Activated naive CD8-positive, alpha-beta T cell (primary cell): Measurements from ENCODE around the gene ACKR3.

Experiments
- H3K27ac Mint-ChIP-seq: one replicate; pipeline ENCODE4 v1.8.0; 2021; ENCODE audit warnings: mixed read lengths
- H3K27me3 Mint-ChIP-seq: one replicate; pipeline ENCODE4 v1.8.0; 2021; ENCODE audit warnings: mixed read lengths
- H3K36me3 Mint-ChIP-seq: one replicate; pipeline ENCODE4 v1.8.0; 2021; ENCODE audit warnings: mixed read lengths
- H3K4me1 Mint-ChIP-seq: one replicate; pipeline ENCODE4 v1.8.0; 2021; ENCODE audit warnings: low read depth, mixed read lengths
- H3K4me3 Mint-ChIP-seq: one replicate; pipeline ENCODE4 v1.8.0; 2021; ENCODE audit warnings: mild to moderate bottlenecking, mixed read lengths
- H3K9me3 Mint-ChIP-seq: one replicate; pipeline ENCODE4 v1.8.0; 2021; ENCODE audit warnings: low read depth, mixed read lengths

The ACKR3 gene

DNA sequence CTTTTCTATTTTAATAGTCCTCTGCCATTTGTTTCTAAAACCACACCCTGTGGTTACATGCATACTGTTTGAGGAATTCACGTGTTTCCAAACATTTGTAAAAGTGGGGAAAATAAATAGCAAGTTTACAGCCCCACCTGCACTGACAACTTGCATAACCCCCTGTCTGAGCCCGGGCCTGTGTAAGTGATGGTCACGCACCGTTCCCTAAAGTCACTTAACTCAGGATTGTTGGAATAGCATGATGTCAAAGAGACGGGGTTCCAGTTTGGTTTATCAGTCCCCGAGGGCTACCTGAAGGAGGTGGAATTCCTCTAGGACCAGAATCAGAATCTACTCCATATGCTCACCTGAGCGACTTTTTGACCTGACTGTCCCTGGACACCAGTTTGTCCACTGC lies 30.5 kb downstream of the ACKR3 start:
- Mint-ChIP-seq H3K27me3 (peaks cover 2% of the 10 kb centered on the region), H3K27ac (no peak overlapping the region), H3K4me3 (no peak overlapping the region), H3K36me3 (no peaks in the 10 kb centered on the region), H3K9me3 (no peaks in the 10 kb centered on the region), H3K4me1 (no peaks in the 10 kb centered on the region)

GRCh38 chr2:236600892-236601291 lies 31.3 kb downstream of the ACKR3 start:
- Mint-ChIP-seq H3K27ac (no peak overlapping the region), H3K36me3 (no peaks in the 10 kb centered on the region), H3K9me3 (no peaks in the 10 kb centered on the region), H3K4me3 (no peak overlapping the region), H3K4me1 (no peaks in the 10 kb centered on the region), H3K27me3 (peaks cover 4% of the 10 kb centered on the region)

DNA sequence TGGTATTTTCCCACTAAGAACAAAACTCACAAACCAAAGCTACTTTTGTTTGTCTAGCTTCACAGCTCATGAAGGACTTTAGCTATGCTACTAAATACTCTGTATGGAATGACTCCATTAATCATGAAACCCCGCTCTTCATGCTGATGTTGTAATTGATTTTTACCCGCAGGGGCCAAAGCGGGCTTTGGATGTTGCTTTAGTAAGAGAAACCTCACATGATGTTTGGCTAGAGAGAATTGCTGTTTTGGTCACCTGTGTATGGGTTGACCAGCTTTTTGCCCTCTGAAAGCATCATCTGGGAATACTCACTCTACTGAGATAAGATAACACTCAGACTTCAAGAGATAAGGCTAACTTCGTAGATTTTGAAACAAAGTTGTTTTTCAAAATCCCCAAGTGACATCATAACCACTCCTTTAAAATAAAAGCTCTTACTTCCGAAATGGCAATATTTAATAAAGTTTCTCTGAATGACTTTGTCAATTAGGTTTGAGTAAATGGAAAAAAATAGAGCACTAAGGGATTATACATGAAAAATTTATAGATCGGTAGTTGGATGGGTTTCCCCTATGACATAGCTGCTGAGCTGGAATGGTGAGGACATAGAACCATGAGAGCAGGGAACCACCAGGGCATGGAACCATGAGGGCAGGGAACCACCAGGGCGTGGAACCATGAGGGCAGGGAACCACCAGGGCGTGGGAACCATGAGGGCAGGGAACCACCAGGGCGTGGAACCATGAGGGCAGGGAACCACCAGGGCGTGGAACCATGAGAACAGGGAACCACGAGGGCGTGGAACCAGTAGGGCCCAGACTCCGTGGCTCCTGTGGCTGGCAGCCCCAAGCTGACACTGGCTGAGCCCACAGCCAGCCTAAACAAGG lies 31.9 kb downstream of the ACKR3 start:
- Mint-ChIP-seq H3K4me3 (no peak overlapping the region), H3K9me3 (no peaks in the 10 kb centered on the region), H3K27me3 (peaks cover 4% of the 10 kb centered on the region), H3K27ac (no peak overlapping the region), H3K4me1 (no peaks in the 10 kb centered on the region), H3K36me3 (no peaks in the 10 kb centered on the region)

- Mint-ChIP-seq H3K36me3 (no peaks in the 10 kb centered on the region), H3K4me3 (no peak overlapping the region), H3K27ac (no peak overlapping the region), H3K27me3 (peaks cover 7% of the 10 kb centered on the region), H3K9me3 (no peaks in the 10 kb centered on the region), H3K4me1 (no peaks in the 10 kb centered on the region)
These were observed 33.1 kb downstream of the ACKR3 start for GRCh38 chr2:236602678-236603077.

DNA sequence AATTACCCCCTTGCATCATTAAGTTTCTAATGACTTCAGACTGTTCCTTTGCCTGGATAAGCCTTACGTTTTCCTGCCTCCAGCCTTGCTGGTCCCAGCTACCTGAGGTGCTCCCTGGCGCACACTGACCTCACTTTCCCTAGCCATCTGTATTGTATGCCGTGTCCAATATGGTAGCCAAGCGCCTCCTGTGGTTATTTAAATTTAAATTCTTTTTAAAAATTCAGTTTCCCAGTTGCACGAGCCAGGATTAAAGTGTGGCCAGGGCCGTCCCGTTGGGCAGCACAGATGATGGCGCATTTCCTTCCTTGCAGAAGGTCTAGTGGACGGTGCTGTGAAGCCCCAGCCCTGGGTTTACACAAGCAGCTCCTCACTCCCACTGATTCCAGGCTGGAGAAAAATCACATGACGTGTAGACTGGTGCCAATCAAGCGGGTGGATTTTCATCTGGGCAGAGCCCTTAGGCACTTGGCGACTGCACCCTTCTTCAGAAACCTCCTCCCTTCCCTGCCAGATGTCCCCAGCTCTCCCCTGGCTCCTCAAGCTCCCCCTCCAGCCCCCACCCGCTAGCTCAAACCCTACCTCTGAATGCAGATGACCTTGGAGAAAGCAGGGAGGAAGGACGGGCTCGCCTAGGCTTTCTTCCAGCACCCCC lies 33.9 kb downstream of the ACKR3 start:
- Mint-ChIP-seq H3K9me3 (no peaks in the 10 kb centered on the region), H3K4me1 (no peaks in the 10 kb centered on the region), H3K36me3 (no peaks in the 10 kb centered on the region), H3K4me3 (no peak overlapping the region), H3K27me3 (peaks cover 7% of the 10 kb centered on the region), H3K27ac (no peak overlapping the region)

DNA sequence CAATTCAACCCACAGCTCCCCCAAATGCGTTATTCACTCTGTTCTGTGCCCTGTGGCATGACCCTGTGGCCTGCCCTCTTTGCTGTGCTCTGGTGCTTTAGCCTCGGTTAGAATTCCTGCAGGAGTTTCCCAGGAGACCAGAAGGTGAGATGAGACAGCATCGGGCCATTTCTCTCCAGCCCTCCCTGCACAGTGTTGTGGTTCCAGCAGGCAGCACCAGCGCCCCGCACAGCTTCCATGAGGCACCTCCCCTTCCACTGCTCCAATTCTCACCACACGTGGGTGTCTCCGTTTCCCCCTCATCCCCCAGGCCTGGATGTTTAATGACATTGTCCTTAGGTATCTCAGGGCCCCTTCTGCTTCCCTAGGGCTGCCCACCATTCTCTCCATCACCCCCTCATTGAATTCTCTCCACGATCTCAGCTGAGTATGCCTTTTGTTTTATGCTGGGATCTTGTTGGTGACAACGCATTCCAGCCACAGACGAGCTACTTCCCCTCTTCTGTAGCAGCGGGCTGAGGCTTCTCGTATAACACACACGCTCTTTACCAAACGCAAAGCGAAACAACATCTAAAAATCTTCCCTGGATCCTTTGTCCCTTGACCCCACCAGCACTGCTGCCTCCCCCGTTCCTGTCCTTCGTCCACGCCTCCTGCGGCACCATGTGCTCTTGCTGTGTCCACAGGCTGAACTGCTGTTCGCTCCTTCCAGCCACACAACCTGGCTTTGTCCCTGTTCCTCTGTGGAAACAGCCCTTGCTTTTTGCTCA lies 35.1 kb downstream of the ACKR3 start:
- Mint-ChIP-seq H3K27ac (no peak overlapping the region), H3K4me3 (no peak overlapping the region), H3K27me3 (peaks cover 7% of the 10 kb centered on the region), H3K4me1 (no peaks in the 10 kb centered on the region), H3K36me3 (no peaks in the 10 kb centered on the region), H3K9me3 (no peaks in the 10 kb centered on the region)

GRCh38 chr2:236605345-236605734 lies 35.7 kb downstream of the ACKR3 start:
- Mint-ChIP-seq H3K4me3 (no peak overlapping the region), H3K36me3 (no peaks in the 10 kb centered on the region), H3K9me3 (no peaks in the 10 kb centered on the region), H3K27ac (no peak overlapping the region), H3K27me3 (peaks cover 7% of the 10 kb centered on the region), H3K4me1 (no peaks in the 10 kb centered on the region)

- Mint-ChIP-seq H3K9me3 (no peaks in the 10 kb centered on the region), H3K27ac (no peak overlapping the region), H3K4me3 (no peak overlapping the region), H3K36me3 (no peaks in the 10 kb centered on the region), H3K4me1 (no peaks in the 10 kb centered on the region), H3K27me3 (peaks cover 7% of the 10 kb centered on the region)
These were observed 36.4 kb downstream of the ACKR3 start for GRCh38 chr2:236606023-236606422.

- Mint-ChIP-seq H3K27ac (no peak overlapping the region), H3K36me3 (no peaks in the 10 kb centered on the region), H3K4me1 (no peaks in the 10 kb centered on the region), H3K4me3 (no peak overlapping the region), H3K9me3 (no peaks in the 10 kb centered on the region), H3K27me3 (peaks cover 7% of the 10 kb centered on the region)
These were observed 38.0 kb downstream of the ACKR3 start for GRCh38 chr2:236607471-236608187.

DNA sequence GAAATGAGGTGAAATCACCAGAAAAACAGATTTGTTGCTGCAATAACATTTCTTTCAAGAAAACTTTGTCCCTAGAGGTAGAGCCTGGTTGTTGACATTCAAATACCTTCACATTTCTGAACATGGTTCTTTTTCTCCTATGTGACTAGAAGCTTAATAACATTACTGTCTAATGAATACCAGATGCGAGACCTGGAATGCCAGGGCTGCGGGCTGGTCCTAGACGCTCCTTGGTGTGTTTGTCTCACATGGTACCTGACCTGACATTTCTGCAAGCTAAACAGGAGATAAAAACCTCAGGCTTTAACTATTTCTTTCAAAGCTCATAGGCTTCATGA lies 38.5 kb downstream of the ACKR3 start:
- Mint-ChIP-seq H3K4me3 (no peak overlapping the region), H3K4me1 (no peaks in the 10 kb centered on the region), H3K36me3 (no peaks in the 10 kb centered on the region), H3K27ac (no peak overlapping the region), H3K27me3 (peaks cover 7% of the 10 kb centered on the region), H3K9me3 (no peaks in the 10 kb centered on the region)

GRCh38 chr2:236608710-236609109 lies 39.1 kb downstream of the ACKR3 start:
- no peak overlapping the region for H3K27ac Mint-ChIP-seq
- H3K4me1 Mint-ChIP-seq: no peaks in the 10 kb centered on the region
- H3K9me3 Mint-ChIP-seq: no peaks in the 10 kb centered on the region
- no peaks in the 10 kb centered on the region for H3K36me3 Mint-ChIP-seq
- peaks cover 7% of the 10 kb centered on the region for H3K27me3 Mint-ChIP-seq
- H3K4me3 Mint-ChIP-seq: no peak overlapping the region

DNA sequence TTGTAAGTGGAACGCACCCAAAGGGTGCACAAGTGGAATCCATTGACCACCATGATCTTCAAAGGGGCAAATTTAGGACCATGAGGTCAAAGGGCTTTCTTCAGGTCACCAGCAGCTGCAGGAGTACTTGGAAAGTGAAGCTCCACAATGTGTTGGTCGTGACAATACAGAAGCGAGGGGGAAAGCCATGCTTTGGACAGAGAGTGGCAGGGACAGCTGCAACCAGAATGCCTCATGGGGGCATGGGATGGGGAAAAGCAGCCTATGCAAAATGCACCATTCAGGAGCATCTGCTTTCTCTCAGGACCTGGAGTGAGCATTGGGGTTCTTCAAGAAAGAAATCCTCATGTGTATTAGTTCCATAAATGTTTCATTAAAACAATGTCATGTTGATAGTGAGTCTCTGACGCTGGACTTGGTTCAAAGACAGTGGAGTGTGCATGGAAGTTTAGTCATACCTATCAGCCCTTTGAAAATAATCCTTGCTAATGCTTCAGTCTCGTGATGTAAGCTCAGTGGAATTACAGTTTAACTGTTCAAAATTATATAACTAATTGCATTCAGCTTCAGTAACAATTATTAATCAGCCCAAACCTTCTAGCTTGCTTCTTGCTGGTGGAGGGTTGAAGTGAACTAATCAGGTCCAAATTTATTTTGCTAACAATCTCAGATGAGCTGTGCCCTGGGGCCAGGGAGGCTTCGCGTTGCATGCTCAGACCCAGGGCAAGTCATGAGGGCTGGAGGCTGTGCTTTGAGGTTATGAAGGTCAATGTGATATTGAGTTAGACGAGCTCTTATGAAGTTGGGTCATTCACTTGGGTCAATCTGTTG lies 41.6 kb downstream of the ACKR3 start:
- Mint-ChIP-seq H3K9me3 (no peaks in the 10 kb centered on the region), H3K27me3 (peaks cover 3% of the 10 kb centered on the region), H3K4me3 (no peak overlapping the region), H3K4me1 (no peaks in the 10 kb centered on the region), H3K36me3 (no peaks in the 10 kb centered on the region), H3K27ac (no peak overlapping the region)

GRCh38 chr2:236612737-236613136 lies 43.1 kb downstream of the ACKR3 start:
- H3K9me3 Mint-ChIP-seq: no peaks in the 10 kb centered on the region
- H3K4me1 Mint-ChIP-seq: no peaks in the 10 kb centered on the region
- no peaks in the 10 kb centered on the region for H3K36me3 Mint-ChIP-seq
- H3K27ac Mint-ChIP-seq: no peak overlapping the region
- no peak overlapping the region for H3K4me3 Mint-ChIP-seq
- no peaks in the 10 kb centered on the region for H3K27me3 Mint-ChIP-seq

DNA sequence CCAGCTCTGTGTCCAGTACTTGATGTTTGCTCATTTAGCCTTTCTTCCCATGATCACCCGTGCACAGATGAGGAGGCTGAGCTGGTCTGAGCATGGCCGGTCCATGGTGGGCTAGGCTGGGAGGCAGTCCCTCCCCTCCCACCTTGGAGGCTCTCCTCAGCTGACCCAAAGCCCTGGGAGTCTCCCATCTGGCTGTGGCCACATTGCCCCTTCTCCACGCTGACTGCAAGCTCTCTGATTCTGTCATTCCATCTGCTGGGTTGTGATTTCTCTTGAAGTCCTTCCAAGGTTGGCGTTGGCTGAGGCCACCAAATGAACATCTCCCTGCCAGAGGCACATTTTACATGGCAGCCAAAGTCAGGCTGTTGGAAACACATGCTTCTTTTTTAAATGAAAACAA lies 44.0 kb downstream of the ACKR3 start:
- Mint-ChIP-seq H3K4me1 (peaks cover 2% of the 10 kb centered on the region), H3K27ac (no peak overlapping the region), H3K9me3 (no peaks in the 10 kb centered on the region), H3K4me3 (no peak overlapping the region), H3K27me3 (no peaks in the 10 kb centered on the region), H3K36me3 (no peaks in the 10 kb centered on the region)
